HG02981 (cell line): ENCODE results near the gene CAPNS1.

Source experiments
- ATAC-seq: cut with Tn5 transposase; IDR thresholded peaks from one replicate; pipeline ENCODE4 v1.9.1; 2021; ENCODE audit warnings: mild to moderate bottlenecking, moderate library complexity; ENCODE audit not compliant: unreplicated experiment

Gene CAPNS1

DNA sequence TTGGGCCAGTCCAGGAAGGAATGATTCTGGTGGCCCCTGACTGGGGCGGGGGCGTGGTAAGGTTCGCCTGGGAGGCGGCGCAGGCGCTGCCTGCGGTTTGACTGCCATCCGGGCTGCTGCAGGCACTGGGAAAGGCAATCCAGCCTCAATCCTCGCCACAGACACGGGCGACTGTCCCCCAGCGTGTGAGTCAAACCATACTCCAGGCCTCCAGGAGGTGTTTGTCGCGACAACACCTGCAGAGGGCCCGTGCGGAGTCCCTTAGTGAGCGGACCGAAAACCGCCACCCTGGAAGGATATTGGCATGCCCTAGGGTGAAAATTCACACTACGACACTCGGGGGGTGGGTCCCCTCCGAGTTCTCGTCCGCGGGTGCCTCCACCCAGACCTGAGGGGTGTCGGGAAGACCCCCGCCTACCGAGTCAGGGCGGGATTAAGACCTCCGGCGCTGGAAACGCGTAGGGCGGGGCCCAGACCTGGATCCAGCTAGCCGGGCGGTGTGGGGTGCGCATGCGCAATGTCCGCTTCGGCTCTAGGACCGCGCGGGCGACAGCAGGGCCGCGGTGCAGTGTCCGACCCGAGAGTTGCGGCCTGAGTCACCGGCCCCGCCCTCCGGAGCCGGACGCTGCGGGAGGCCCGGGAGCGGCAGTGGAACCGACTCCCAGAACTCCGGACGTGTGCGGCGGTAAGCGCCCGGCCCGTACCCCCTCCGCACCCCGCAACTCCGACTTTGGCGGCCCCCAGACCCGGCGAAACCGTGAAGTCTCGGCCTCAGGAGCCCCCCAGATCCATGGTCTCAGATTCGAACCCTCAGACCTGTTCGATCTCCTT lies at the start of gene CAPNS1:
Gene CAPNS1 (plus strand): TSS at position 594 of the 831 bp plus-strand sequence. CDS start 946 bp downstream, outside the sequence.
- ATAC-seq = peak; percentile 66

DNA sequence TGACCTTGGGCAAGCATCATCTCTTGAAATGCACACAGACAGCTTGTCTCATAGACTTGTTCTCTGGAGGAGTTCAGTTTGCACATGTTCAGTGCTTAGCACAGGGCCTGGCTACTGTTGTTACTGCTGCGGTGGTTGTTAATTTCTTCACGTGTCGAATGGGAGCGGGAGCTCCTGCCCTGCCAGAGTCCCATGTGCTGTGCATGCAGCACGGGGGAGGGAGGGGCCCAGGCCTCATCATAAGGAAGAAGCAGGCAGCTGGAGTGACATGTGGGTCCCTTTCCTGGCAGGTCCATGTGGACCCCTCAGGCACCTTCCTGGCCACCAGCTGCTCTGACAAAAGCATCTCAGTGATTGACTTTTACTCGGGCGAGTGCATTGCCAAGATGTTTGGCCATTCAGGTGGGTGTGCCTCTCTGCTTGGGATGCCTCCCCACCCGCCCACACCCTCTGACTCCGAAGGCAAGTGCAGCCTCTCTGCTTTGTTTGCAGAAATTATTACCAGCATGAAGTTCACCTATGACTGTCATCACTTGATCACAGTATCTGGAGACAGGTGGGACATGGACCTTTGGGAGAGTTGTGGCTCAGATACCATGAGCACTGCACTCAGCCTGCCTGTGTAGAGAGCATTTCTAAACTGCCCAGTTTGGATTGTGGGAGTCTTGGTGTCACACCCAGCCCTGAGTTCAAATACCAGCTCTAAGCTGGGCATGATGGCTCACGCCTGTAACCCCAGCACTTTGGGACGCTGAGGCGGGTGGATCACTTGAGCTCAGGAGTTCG lies 48.8 kb upstream of the CAPNS1 start:
- ATAC-seq = no peak

DNA sequence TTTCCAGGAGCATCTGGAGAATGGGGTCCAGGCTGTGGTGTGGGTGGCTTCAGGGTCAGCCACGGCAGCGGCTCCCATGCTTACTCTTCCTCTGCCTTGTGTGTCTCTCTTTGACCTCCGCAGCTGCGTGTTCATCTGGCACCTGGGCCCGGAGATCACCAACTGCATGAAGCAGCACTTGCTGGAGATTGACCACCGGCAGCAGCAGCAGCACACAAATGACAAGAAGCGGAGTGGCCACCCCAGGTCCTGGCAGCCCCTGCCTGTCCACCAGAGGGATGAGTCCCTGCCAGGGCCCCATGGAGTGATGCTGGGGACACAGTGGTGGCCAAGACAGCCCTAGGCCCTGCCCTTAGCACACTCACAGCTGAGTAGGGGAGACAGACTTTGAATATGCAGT lies 47.3 kb upstream of the CAPNS1 start:
- ATAC-seq = no peak

DNA sequence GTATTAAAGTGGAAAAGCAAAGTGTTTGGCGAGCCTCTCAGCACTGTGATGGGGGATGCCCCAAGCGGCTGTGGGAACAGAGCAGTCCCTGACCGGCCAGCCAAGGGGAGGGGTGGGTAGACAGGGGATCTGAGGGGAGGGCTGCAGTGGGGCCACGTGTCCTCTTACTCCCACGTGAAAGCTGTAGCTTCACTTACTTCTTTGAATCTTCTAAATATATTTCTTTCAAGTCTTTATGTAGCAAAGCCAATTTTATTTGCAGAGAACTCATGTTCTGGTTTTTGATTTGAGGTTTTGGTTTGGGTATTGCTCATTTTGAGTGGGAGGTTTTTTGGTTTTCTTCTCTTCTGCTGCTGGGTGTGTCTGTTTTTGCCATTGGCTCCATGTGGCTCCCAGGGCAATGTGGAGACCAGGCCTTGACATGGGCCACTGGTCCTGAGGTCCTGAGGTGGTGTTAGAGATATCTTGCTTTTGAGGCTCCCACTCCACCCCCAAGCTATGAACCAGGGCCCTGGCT lies 46.7 kb upstream of the CAPNS1 start:
- ATAC-seq = no peak

DNA sequence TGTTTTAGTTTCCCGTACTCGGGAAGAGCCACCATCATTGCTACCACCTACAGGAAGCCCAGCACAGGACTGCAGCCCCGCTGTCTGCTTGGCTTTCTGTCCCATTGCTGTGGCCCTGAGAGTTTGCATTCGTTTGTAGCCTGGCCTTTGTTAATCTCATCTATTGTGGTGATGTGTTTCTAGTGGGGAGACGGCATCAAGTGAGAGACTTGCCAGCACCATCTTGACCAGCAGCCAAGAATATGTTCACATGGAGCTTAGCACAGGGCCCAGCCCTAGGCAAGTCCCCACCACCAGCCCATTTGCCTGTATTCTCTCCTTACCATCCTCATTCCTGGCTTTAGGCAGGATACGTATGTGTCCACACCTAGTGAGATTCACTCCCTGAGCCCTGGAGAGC lies 46.2 kb upstream of the CAPNS1 start:
- no peak for ATAC-seq

DNA sequence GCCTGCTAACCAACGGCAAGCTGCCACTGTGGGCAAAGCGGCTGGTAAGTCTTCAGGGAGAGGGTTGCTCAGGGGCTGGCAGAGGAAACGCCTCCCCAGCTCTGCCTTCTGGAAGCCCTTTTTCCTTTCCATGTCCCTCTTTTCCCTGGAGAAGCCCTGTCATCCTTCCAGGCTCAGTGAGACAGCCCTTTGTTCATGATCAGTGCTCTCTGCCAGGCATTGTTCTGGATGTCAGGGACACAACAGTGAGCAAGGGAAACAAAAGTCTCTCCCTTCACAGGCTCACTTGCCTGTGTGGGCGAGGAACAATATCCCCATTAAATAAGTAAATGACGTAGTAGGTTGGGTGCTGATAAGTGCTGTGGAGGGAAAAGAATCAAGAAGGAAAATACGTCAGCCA lies 42.8 kb upstream of the CAPNS1 start:
- no peak for ATAC-seq

DNA sequence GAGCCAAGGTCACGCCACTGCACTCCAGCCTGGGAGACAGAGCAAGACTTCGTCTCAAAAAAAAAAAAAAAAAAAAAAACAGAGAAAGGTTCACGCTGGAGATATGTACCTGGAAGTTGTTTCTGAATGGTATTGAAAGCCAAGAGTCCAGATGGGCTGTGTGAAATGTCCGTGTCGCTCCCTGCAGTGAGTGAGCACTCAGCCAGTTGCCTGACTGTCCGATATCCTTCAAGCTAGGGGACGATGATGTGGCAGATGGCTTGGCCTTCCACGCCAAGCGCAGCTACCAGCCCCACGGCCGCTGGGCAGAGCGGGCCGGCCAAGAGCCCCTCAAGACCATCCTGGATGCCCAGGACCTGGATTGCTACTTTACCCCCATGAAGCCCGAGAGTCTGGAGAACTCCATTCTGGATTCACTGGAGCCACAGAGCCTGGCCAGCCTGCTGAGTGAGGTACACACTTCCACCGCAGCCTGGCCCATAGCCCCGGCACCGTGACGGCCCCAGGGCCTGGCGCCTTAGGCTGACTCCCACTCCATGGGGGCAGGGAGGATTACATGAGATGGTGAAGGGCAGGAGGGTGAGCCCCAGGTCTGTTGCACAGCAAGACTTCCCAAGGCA lies 40.6 kb upstream of the CAPNS1 start:
- ATAC-seq = no peak

DNA sequence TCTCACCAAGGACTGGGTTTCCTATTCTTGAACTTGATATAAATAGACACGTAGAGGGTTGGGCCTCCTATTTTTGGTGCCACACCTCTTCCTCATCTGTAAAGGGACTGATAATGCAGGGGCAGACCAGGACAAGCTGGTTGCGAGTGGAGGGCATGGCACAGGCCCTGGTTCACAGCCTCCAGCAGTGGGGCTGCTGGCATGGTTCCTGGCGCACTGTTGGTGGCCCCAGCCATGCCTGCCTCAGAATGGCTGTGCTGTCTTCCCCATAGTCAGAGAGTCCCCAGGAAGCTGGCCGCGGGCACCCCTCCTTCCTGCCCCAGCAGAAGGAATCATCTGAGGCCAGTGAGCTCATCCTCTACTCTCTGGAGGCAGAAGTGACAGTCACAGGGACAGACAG lies 39.4 kb upstream of the CAPNS1 start:
- ATAC-seq = no peak

DNA sequence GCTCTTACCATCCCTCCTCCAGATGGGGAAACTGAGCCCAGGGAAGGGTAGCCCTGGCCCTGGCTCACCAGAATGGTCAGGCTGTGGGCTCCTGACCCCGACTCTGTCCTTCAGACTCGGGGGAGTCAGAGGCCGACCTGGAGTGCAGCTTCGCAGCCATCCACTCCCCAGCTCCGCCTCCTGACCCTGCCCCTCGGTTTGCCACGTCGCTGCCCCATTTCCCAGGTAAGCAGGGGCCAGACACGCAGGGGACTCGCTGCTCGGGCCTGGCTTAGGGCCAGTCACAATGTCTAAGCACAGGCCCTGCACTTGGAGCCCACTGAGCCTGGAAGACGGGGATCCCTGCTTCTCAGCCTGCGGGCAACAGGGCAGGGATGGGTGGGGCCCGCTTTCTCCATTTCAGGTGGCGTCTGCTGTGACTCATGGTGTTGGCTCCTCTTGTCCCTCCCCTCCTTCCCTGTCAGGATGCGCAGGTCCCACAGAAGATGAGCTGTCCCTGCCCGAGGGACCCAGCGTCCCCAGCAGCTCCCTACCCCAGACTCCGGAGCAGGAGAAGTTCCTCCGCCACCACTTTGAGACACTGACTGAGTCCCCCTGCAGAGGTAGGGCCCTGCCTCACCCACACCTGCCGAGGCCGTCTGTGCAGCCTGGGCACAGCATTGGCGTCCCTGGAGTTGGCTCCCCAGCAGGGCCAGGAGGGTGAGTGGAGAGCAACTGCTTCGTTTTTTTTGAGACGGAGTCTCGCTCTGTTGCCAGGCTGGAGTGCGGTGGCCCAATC lies 38.1 kb upstream of the CAPNS1 start:
- ATAC-seq = no peak

DNA sequence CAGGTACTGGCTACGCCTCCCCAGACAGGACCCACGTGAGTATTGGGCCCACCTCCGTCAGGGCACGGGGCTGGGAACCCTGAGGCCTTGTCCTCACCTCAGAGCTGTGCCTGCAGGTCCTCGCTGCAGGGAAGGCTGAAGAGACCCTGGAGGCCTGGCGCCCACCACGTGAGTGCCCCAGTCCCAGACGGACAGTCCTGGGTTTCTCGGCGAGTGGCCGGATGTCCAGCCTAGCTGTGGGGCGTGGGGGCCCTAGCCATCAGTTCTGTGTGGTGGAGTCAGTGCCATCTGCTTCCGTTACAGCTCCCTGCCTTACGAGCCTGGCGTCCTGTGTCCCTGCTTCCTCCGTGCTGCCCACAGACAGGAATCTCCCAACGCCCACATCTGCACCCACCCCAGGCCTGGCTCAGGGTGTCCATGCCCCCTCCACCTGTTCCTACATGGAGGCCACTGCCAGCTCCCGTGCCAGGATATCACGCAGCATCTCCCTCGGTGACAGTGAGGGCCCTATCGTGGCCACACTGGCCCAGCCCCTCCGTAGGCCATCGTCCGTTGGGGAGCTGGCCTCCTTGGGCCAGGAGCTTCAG lies 36.7 kb upstream of the CAPNS1 start:
- no peak for ATAC-seq

DNA sequence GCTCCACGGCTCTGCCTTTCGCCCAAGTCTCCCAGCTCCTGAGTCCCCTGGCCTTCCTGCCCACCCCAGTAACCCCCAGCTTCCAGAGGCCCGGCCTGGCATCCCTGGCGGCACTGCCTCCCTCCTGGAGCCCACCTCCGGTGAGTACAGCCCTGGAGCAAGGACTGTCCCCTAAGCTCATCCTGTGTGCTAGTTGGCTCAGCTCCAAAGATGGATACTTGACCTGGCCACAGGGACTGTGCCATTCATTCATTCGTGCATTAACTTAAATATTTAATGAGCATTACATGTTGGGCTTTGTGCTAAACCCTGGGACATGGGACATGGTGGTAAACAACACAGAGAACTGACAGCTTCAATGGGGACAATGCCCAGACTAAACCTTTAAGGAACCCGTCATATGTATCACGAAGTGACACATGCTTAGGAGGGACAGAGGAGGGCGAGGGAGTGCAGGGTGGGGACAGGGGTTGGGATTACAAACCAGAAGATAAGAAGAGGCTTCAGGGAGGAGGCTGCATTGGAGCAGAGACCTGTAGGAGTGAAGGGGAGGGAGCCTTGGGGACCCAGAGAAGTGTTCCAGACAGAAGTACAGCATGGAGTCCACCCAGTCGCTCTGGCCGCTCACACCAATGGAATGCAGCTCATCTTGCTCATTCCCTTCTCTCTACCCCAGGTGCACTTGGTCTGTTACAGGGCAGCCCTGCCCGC lies 35.9 kb upstream of the CAPNS1 start:
- no peak for ATAC-seq

DNA sequence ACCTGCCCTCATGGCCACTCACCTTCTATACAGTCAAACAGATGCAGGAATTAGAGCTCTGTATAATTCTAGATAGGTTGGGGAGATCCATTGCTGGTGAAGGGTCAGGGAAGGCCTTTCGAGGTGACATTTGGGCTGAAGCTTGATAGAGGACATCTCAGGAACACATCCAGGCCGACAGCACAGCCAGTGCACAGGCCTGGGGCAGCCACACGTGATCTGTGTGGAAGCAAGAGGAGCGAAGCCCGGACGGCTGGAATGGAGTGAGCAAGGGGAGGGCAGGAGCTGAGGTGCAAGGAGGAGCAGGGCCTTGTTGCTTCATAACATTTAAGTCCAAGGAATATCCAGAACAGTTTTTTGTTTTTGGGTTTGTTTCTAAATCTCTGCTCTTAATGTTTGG lies 33.4 kb upstream of the CAPNS1 start:
- no peak for ATAC-seq

DNA sequence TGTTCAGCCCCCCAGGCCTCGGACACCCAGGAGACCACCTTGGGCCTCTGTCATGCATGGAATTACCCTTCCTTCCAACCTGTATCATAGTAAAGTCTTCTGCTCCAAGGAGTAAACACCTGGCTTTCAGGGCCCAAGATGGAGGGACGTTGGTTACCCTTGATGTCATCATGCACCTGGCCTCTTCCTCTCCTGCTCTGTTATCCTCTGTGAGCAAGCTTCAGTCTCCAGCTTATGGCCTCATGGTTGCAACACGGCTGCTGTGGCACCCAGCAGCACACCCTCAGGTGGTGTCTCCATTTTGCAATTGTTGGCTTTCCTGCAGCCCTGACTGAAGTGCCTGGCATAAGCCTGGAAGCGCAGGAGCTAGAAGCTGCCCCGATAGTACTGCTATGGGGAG lies 32.9 kb upstream of the CAPNS1 start:
- ATAC-seq = no peak

DNA sequence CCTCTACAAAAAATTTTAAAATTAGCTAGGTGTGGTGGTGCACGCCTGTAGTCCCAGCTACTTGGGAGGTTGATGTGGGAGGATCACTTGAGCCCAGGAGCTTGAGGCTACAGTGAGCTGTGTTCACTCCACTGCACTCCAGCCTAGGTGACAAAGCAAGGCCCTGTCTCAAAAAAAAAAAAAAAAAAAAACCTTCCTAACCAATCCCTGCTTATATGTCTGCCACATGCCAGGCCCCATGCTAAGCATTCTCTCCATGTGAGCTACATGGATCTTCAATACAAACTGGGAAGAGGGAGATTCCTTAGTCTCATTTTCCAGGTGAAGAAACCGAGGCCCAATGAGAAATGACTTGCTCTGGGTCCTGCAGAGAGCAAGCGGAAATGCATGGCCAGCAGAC lies 31.2 kb upstream of the CAPNS1 start:
- ATAC-seq = no peak

DNA sequence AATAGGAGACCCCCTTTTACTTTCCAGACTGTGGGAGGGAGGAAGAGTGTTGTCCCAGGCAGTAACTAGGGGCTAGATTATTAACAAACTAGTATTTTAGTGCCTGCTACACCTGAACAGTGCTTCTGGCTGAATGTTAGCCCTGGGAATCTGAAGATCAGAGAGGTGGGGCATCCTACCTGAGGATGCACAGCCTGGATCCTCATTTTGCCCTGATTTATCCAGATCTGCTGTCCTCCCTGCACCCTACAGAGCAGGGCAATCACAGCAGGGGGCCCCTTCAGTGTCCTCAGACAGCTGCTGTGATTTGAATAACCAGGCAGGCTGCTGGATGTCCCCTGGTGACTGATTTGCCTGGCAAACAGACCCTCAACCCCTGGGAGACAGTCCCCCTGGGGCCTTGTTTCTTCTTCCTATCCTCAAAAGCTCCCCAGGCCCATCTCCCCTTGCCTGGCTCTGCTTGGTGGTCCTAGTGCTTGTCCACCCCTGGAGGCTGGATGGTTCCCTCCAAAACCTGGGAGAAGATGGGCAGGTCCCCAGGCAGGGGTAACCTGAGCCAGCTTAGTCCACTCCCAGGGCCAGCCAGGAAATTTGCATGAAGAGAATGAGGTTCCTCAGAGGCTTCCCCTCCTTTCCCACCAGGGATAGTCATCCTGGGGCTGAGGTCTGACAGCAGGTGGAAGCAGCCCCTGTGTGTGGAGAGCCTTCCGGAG lies 29.2 kb upstream of the CAPNS1 start, which contains the start of gene OVOL3:
Gene OVOL3 (plus strand): TSS at position 657 of the 713 bp plus-strand sequence. CDS start 60 bp downstream, outside the sequence.
- ATAC-seq = no peak

DNA sequence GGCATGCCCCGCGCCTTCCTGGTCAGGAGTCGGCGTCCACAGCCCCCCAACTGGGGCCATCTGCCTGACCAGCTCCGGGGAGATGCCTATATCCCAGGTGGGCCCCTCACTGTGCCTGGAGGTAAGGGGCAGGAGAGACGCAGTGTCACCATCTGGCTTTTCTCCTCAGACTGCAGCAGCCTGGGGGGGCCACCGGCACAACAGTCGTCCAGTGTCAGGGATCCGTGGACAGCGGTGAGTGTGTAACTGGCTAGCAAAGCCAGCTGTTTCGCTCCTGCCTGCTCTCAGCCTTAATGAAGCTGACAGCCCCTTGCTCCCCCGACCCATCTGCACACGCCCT lies 28.7 kb upstream of the CAPNS1 start:
- no peak for ATAC-seq

DNA sequence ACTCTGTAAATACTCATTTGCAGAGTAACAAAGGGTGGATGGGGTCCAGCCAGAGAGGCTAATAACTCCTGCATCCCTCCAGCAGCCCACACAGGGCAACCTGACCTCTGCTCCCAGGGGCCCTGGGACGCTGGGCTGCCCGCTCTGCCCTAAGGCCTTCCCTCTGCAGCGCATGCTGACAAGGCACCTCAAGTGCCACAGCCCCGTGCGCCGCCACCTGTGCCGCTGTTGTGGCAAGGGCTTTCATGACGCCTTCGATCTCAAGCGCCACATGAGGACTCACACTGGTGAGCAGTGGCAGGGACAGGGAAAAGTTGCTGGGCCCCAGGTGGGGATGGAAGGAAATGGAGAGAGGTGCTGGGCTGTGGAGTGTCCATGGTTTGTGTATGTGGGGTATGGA lies 27.2 kb upstream of the CAPNS1 start:
- ATAC-seq = no peak

DNA sequence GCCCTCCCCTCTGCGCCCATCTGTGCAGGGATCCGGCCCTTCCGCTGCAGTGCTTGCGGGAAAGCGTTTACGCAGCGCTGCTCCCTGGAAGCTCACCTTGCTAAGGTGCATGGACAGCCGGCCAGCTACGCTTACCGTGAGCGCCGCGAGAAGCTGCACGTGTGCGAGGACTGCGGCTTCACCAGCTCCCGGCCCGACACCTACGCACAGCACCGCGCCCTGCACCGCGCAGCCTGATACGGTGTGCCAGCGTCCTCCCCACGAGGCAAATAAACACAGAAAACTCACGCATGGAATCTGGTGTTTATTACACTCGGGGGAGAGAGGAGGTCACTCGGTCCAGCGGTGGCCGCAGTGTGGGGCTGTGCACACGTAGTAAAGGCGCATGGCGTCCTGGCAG lies 26.4 kb upstream of the CAPNS1 start:
- ATAC-seq = no peak
